Peyer's patch (tissue), 4 donors: ENCODE measurements around the gene TBC1D10B. TPM values are rescaled to one million over a fixed set of nuclear protein-coding genes. Genes with fewer than 3 reads are reported as not detected.

Experiments used
- DNase-seq, 3 donors: peaks; one replicate each; pipeline ENCODE4 v3.0.0-alpha.2; 2017 to 2019
- H3K27ac ChIP-seq, 4 donors: fragments of 200-600 bp; sonication (generic); one replicate each; pipeline ENCODE4 v1.5.1; 2016 to 2019
- H3K27me3 ChIP-seq, 2 donors: fragments of 200-600 bp; sonication (generic); one replicate each; pipeline ENCODE4 v1.5.1; 2019
- H3K36me3 ChIP-seq, 3 donors: fragments of 200-600 bp; sonication (generic); one replicate each; pipeline ENCODE4 v1.5.1; 2016 to 2019
- H3K4me1 ChIP-seq, 4 donors: fragments of 200-600 bp; sonication (generic); one replicate each; pipeline ENCODE4 v1.5.1; 2016 to 2019
- H3K4me3 ChIP-seq, 4 donors: fragments of 200-600 bp; sonication (generic); 1 replicate in 3 of 4; 2 replicates in 1 of 4; pipeline ENCODE4 v1.5.1; 2016 to 2019; ENCODE audit warnings: mild to moderate bottlenecking in 1 of 4
- H3K9me3 ChIP-seq, 4 donors: fragments of 200-600 bp; sonication (generic); one replicate each; pipeline ENCODE4 v1.5.1; 2016 to 2019; ENCODE audit warnings: mild to moderate bottlenecking in 1 of 4
- POLR2A ChIP-seq, 2 donors: fragments of 450-650 bp; IDR thresholded peaks; one replicate each; pipeline ENCODE4 v1.5.1; 2017; ENCODE audit warnings: antibody characterized with exemption in 2 of 2, mild to moderate bottlenecking in 2 of 2, moderate library complexity in 2 of 2
- total RNA-seq, 4 donors: library from RNA; depleted of rRNA; stranded (reverse); fragments of >200 nt; gene quantifications; one replicate each; pipeline ENCODE4 v1.1.0, GENCODE V29; 2016
- TF ChIP-seq, protein P1 (sequence below), 6 experiments: fragments of 450-650 bp in 4 of 6; fragments of 200-600 bp in 2 of 6; sonication (generic) in 1 of 6; IDR thresholded peaks; one replicate each; pipeline ENCODE4 v1.5.1; 2017 to 2019; ENCODE audit warnings: antibody characterized with exemption in 6 of 6, mild to moderate bottlenecking in 3 of 6, moderate library complexity in 1 of 6

The TBC1D10B gene
- total RNA-seq, 4 donors from 2014 or later: 37.1 to 58.2 (median 48.9) TPM

DNA sequence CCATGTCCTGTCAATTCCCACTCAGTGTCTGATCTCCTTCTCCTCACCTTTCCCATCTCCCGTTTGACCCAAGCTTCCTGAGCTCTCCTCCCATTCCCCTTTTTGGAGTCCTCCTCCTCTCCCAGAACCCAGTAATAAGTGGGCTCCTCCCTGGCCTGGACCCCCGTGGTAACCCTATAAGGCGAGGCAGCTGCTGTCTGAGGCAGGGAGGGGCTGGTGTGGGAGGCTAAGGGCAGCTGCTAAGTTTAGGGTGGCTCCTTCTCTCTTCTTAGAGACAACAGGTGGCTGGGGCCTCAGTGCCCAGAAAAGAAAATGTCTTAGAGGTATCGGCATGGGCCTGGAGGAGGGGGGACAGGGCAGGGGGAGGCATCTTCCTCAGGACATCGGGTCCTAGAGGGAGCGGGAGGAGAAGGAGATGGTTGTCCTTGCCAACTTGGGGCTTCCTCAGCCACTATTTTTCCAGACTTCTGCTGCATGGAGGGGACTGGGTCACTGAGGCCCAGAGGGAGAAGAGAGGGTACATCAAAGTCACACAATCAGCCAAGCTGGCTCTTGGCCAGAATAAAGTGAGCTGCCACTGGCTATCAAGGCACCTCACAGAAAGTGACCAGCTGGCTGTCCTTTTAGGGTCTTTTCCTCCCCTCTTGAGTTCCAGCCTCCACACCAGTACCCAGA is 1.9 kb upstream of the TBC1D10B start:
- Histone ChIP-seq H3K36me3 (no peaks in the 10 kb centered on the region), H3K9me3 (no peaks in the 10 kb centered on the region), H3K4me1 (peaks cover 0 to 24% (median 10%) of the 10 kb centered on the region in 4 donors), H3K27me3 (no peaks in the 10 kb centered on the region), H3K4me3 (no peak overlapping the region), H3K27ac (no peak overlapping the region)
- TF ChIP-seq, protein P1, sequence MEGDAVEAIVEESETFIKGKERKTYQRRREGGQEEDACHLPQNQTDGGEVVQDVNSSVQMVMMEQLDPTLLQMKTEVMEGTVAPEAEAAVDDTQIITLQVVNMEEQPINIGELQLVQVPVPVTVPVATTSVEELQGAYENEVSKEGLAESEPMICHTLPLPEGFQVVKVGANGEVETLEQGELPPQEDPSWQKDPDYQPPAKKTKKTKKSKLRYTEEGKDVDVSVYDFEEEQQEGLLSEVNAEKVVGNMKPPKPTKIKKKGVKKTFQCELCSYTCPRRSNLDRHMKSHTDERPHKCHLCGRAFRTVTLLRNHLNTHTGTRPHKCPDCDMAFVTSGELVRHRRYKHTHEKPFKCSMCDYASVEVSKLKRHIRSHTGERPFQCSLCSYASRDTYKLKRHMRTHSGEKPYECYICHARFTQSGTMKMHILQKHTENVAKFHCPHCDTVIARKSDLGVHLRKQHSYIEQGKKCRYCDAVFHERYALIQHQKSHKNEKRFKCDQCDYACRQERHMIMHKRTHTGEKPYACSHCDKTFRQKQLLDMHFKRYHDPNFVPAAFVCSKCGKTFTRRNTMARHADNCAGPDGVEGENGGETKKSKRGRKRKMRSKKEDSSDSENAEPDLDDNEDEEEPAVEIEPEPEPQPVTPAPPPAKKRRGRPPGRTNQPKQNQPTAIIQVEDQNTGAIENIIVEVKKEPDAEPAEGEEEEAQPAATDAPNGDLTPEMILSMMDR (IDR thresholded peaks at IDR 0.05): no peak
- no peak for TF ChIP-seq POLR2A (IDR thresholded peaks at IDR 0.05)
- DNase-seq: peak in 1 of 3 donors; percentile 35

DNA sequence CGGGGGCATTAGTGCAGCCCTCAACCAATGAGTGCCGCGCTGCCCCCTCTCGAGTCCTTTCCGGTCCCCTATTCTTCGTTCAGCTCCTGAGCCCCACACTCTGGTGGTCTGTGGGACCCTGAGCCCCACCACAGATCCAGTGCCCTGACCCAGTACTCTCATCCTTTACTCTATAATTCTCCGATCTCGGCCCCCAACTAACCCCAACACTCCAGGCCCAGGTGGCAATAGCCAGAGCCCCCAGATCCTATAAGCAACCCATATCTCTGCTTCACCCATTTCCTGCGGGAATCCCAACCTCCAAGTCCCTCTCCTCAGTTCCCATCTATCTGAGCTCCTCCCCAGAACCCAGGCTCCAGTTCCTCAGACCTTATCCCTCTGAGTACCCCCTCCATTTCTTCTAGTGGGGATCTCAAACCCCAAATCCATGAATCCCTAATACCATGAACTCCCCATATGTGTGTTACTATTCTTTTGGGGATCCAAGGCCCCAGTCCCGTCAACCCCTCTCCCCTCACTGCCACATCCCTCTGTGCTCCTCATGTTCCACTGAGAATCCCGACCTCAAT is 1.0 kb upstream of the TBC1D10B start:
- Histone ChIP-seq H3K27me3 (no peaks in the 10 kb centered on the region), H3K27ac (peak overlapping the region; percentile 76 to 90 (median 86)), H3K9me3 (no peaks in the 10 kb centered on the region), H3K4me1 (peaks cover 0 to 28% (median 8%) of the 10 kb centered on the region in 4 donors), H3K4me3 (peak overlapping the region; percentile 27 to 59 (median 49)), H3K36me3 (peaks cover 0 to 2% (median 0%) of the 10 kb centered on the region in 3 donors)
- peak; percentile 47 to 48 for TF ChIP-seq POLR2A (IDR thresholded peaks at IDR 0.05)
- TF ChIP-seq, protein P1 (IDR thresholded peaks at IDR 0.05): peak in 1 of 6 experiments; percentile 1
- no peak for DNase-seq

DNA sequence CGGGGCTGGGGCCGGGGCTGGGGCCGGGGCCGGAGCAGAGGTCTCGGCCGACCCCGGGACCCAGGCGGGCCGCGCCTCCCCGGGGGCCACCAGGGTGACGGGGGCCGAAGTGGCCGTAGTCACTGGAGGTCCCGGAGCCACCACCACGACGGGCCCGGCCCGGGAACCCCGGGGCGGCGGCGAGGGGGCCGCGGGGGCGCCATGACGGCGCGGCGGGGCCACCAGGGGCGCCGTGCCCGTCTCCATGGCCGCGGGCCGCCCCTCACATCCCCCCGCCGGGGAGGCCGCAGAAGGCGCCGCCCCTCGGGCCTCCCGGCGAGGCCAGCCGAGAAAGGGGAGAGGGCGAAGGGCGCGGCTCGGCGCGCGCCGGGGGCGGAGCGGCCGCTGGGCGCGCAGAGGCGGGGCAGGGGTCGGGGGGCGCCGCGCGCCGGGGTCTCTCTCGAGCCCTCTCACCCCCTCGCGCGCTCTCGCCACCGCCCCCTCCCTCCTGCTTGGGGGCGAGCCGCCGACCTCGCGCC is 297 bp downstream of the TBC1D10B start:
- peaks cover 0 to 28% (median 8%) of the 10 kb centered on the region in 4 donors for H3K4me1 ChIP-seq
- no peaks in the 10 kb centered on the region for H3K9me3 ChIP-seq
- no peak for DNase-seq
- H3K27me3 ChIP-seq: no peaks in the 10 kb centered on the region
- H3K36me3 ChIP-seq: peaks cover 0 to 11% (median 0%) of the 10 kb centered on the region in 3 donors
- peak in 1 of 2 donors; percentile 77 for TF ChIP-seq POLR2A (IDR thresholded peaks at IDR 0.05)
- TF ChIP-seq, protein P1 (IDR thresholded peaks at IDR 0.05): peak in 3 of 6 experiments; percentile 9 to 12 (median 11)
- H3K27ac ChIP-seq: peak overlapping the region; percentile 73 to 96 (median 78)
- peak overlapping the region; percentile 73 to 99 (median 93) for H3K4me3 ChIP-seq

DNA sequence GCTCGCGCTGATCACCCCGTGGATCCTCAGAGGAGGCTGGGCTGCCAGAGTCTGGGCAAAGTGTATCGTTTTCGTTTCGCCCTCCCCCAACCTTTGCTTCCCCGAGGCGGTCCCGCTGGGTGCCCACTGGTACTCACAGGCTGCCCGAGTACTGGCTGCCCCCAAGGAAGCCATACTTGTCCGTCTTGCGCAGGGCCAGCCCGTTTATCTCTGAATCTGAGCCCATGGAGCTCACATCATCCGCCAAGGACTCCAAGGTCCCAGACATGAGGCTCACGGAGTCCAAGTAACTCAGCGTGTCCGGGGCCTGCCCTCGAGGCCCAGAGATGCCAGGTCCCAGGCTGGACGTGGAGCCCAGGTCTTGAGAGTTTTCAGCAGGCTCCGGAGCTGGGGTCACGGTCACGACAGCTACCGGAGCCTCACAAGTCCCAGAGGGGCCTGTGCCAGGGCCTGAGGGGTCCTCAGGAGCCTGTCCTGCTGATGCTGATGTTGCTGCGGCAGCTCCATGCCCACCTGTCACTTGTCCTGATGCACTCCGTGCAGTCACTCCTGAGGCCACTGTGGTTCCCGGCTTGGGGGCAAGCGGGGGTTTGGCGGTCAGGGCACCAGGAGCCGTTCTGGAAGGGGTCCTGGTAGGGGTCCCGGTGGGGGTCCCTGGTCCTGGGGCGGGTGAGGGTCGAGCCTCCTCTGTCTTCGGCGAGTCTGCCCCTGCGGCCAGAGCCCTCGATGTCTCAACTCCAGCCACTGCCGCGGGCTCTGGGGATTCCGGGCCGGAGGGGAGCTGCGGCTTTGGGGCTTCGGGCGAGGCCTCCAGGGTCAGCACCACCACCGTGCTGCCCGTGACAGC is 980 bp downstream of the TBC1D10B start:
- Histone ChIP-seq H3K4me3 (peak overlapping the region; percentile 73 to 99 (median 93)), H3K4me1 (peaks cover 0 to 28% (median 8%) of the 10 kb centered on the region in 4 donors), H3K36me3 (peaks cover 0 to 18% (median 0%) of the 10 kb centered on the region in 3 donors), H3K27me3 (no peaks in the 10 kb centered on the region), H3K9me3 (no peaks in the 10 kb centered on the region), H3K27ac (peak overlapping the region; percentile 73 to 96 (median 78))
- TF ChIP-seq, protein P1 (IDR thresholded peaks at IDR 0.05): no peak
- no peak for TF ChIP-seq POLR2A (IDR thresholded peaks at IDR 0.05)
- no peak for DNase-seq

DNA sequence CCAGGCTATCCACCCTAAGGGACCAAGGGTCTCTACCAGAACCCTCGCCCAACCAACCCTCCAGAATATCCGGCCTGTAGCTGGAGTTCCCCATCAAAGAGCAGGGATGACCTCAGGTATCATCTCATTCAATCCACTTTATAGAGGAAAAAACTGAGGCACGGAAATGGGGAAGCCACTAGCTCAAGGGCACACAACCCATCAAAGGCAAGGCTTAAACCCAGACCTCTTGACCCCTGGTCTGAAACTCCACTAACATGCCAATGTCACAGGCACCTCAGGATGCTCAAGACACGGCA is 1.6 kb downstream of the TBC1D10B start:
- Histone ChIP-seq H3K4me3 (peak overlapping the region; percentile 73 to 99 (median 93)), H3K9me3 (no peaks in the 10 kb centered on the region), H3K27me3 (no peaks in the 10 kb centered on the region), H3K4me1 (peaks cover 0 to 28% (median 8%) of the 10 kb centered on the region in 4 donors), H3K27ac (peak overlapping the region; percentile 4 to 81 (median 74)), H3K36me3 (peaks cover 0 to 18% (median 0%) of the 10 kb centered on the region in 3 donors)
- no peak for DNase-seq
- no peak for TF ChIP-seq POLR2A (IDR thresholded peaks at IDR 0.05)
- TF ChIP-seq, protein P1 (IDR thresholded peaks at IDR 0.05): no peak
